ENCODE results near the gene GPRIN2.
"Not testable (repeated sequence)": the region's sequence is repeated elsewhere in the genome, so short reads cannot be mapped to it uniquely, and the experiment has no call there.

The GPRIN2 gene

DNA sequence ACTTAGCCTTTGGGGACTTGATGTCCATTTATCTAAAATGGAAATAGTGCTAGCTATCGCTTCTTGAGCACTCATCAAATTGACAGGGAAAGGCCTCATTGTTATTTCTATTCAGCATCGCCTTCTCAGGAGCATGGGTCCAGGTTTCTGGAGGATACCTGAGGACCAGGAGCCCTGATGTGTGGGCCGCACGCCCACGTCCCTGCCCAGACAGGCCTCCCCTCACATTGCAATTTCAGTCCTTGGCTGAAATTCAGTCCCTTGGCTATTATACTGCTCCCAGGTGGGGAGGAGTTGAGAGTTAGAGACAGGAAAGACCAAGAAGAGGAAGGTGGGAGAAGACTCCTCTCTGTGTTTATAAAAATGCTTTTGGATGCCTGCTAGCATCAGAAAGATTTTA, 38.9 kb downstream of the GPRIN2 start:
- no peak for DNase-seq

DNA sequence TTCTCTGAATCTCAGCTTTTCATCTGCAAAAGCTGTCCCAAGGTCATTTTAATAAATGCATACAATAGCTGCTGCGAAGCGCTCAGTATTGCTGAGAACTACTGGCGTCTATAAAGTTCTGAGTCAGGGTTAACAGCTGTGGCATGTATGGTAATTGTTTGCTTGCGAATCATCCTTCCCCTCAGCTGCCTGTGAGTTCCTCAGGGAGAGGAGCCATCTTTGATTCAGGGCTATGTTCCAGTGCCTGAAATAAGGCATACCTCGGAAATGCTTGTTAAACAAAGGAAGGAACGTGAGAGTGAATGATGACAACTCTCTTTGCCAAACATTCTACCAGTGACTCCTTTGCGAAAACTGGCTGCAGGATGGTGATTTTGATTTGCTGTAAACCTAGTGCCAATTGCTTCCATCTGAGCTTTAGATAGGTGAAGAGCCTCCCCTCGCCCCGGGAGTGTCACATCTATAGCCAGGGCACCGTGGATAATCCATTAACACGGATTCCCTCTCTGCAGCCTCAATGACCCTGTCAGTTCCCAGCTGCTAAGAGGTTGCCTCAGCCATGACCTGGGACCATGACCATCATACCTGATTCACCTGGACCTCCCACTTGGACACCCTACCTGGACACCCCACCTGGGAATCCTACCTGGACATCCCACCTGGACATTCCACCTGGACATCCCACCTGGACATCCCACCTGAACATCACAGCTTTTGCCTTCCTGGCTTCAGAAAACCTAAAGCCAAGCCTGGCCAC, 39.6 kb downstream of the GPRIN2 start:
- DNase-seq = no peak

DNA sequence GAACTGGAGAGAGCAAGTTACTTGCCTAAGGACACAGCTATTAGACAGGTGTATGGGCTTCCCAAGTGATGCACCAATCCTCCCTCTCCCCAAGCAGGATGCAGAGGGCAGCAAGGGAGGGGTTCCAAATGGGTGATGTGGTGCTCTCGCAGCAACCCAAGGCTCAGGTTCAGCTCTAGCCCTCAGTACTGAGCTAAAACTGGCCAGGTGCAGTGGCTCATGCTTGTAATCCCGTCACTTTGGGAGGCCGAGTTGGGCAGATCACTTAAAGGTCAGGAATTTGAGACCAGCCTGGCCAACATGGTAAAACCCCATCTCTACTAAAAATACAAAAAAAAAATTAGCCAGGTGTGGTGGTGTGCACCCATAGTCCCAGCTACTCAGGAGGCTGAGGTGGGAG, 40.7 kb downstream of the GPRIN2 start:
- DNase-seq = no peak

DNA sequence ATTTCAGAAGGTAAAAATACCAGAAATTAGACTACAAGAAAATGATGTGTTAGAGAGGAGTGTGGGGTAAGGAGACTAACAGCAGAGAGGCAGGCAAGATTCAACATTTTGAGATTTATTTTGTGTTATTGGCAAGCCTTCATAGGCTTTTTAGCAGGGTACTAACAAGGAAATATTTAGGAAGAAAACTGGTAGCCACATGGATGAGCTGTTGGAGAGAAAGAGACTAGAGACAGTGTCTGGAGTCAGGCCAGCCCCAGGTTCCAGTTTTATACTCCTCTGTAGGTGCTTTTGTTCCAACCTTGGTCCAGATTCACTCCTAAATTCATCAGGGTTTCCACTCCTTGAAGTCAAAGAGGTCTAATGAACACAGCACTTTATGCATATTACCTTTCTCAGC, 41.1 kb downstream of the GPRIN2 start:
- no peak for DNase-seq

DNA sequence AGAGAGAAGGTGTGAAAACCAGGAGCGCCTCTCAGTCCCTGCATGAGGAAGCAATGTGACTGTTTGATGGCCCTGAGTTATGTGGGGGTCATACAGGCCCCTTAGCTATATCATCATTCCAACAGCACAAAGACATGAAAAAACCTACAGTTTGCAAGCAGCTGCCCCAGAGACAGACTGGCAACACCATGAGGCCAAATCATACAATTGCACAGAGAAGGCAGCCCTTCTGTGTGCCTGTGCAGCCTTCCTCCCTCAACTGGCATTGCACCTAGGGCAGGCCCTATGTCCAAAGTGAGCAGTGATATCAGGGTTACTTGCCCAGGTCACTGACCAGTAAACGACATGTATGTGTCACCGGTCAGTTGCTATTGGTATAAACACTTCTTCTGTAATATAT, 41.6 kb downstream of the GPRIN2 start:
- no peak for DNase-seq

DNA sequence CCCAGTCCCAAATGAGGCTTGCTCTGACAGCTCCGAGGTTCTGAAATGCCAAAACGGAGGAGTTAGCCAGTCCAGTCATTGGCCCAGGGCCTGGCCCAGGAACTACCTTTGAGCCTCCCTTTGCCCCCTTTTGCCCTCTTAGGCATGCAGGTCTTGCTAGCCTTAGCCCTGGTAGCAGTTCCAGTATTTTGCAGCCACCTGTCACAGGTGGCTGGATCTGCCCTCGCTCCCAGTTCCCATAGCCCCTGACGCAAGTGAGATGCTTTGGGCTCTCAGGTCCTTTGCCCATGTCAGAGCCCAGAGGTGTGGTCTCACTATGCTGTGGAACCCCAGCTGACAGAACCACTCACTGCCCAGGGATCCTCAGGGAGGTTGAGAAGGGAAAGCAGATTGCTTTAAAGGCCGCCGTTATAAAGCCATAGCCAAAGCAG, 42.0 kb downstream of the GPRIN2 start:
- DNase-seq = no peak

DNA sequence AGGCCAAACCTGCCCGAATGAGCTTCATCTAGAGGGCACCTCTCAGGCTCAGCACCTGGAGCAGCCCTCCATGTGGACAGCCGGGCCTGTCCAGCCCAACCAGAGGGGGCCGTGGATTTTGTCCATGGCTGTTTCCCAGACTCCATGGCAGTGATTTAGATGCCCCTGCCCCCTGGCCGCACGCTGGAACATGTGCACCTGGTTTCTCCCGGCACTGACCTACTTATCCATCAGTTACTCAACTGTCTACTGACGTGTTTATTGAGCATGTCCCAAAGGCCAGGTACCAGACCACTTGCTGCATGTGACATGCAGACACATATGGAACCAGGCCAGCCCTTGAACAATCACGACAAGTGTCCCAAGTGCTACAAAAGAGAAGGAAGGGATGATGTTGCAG, 43.1 kb downstream of the GPRIN2 start:
- DNase-seq = not testable (repeated sequence)

DNA sequence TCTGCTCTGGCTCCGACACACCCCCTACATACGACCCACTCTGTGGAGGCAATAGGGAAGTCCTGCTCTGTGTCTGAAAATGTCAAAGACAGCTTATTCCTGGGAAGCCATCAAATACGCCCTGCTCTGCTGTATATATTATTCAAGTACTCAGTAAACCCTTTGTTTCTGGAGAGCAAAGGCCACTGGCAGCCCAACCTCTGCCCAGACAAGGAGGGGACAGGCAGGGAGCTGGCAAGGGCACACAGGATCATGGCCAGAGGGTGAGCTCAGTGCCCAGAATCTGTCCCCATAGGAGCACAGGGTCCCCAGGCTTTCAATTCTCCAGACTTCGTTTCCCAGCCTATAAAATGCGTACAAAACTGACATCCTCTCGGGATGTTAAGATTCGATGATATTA, 43.7 kb downstream of the GPRIN2 start:
- not testable (repeated sequence) for DNase-seq

DNA sequence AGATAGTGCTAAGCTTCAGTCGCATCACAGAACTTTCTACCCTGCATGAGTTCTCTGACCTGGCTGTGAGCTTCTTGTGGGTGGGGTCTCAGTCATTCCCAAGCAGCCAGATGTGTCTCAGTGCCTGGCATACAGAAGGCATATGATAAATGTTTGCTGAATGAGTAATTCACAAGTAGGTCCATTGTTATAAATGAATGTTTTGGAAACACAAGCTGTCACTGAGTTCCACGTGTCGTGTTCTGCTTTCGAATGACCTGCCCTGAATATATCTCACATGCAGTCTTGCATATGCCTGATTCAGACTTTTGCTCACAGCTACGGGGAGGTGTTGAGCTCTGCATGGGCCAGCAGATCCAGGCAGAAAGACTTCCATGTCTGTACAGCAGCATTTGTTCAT, 44.5 kb downstream of the GPRIN2 start:
- DNase-seq = not testable (repeated sequence)
